ENCODE data around the gene APRT.

DNA sequence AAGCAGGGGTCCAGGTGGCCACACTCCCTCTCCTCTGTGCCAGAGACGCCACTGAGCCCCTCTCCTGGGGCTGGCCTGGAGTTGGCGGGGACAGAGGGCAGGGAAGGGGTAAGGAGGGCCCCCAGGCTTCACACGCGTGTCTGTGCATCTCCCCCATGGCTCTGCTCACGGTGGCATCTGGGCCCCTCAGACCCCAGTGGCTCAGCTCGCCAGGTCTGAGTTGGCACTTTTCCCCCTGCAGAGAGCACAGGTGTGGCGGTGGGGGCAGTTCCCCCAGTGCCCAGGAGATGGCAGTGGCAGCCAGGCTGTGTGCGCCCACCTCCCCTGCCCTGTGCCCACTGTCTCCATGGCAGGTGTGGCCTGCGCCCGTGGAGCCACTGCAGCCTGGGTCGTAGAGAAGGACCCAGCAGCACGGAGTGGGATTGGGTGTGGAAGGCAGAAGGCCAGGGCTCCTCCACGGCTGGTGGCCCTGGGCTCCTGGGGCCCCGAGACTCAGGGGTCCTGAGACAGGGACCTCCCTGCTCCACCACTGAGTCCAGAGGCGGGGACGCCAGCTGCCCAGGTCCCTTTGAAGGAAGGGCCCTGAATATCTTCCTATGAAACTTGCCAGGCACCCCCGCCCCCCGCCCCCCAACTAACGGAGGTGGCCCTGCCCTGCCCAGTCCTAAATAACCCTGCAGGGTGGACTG is 4.3 kb upstream of the APRT start:
- TF ChIP-seq, protein P1, sequence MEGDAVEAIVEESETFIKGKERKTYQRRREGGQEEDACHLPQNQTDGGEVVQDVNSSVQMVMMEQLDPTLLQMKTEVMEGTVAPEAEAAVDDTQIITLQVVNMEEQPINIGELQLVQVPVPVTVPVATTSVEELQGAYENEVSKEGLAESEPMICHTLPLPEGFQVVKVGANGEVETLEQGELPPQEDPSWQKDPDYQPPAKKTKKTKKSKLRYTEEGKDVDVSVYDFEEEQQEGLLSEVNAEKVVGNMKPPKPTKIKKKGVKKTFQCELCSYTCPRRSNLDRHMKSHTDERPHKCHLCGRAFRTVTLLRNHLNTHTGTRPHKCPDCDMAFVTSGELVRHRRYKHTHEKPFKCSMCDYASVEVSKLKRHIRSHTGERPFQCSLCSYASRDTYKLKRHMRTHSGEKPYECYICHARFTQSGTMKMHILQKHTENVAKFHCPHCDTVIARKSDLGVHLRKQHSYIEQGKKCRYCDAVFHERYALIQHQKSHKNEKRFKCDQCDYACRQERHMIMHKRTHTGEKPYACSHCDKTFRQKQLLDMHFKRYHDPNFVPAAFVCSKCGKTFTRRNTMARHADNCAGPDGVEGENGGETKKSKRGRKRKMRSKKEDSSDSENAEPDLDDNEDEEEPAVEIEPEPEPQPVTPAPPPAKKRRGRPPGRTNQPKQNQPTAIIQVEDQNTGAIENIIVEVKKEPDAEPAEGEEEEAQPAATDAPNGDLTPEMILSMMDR (IDR thresholded peaks at IDR 0.05): peak; percentile 31 to 63 (median 52)
- TF ChIP-seq POLR2A (IDR thresholded peaks at IDR 0.05): no peak

All from uterus (tissue), 2 donors.